Fibroblast of lung (primary cell): Measurements from ENCODE around the gene SLC25A43.

Experiments used
- EZH2 ChIP-seq: IDR thresholded peaks from 2 replicates; pipeline ENCODE4 v1.5.1; 2012; ENCODE audit warnings: low read length, control low read depth, mild to moderate bottlenecking; ENCODE audit errors: missing control alignments
- TF ChIP-seq, protein P1 (sequence below), 2 donors: IDR thresholded peaks in 1 of 2; conservative IDR thresholded peaks in 1 of 2; 1 replicate in 1 of 2; 2 replicates in 1 of 2; pipeline ENCODE4 v1.5.1; 2011 to 2012; ENCODE audit warnings: low read length in 2 of 2, control low read depth in 1 of 2, inconsistent platforms in 1 of 2, low read depth in 1 of 2, mild to moderate bottlenecking in 1 of 2

DNA sequence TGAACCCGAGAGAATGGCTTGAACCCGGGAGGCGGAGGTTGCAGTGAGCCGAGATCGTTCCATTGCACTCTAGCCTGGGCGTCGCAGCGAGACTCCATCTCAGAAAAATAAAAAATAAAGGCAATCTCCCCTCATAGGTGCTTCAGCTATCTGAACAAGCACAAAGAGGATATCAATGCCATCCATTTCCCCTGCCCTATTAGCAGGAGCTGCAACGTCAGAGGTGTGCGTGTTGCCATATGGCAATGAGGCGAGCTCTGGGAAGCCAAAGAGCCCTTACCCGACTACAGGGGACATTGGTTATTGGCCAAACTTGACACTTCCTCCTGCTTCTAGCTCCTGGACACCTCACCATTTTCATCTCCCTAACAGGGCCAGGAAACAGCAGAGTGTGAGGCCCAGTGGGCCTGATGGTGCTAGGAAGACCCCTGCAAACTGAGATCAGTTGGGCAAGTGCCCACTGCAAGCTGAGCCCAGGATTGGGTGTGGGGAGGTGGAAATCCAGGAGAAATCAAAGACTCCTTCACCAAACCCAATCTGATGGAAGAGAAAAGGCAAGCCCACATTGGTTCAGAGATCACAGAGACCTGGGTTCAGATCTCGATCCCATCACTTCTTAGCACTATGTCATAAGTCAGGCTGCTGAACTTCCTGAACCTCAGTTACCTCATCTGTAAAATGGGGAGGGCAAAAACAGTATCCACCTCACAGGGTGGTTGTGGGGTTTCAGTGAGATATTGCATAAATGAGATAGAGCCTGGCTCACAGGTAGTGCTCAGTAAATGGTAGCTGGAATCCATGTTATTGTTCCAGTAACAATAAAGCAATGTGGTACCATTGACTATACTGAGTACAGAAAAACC, 90.3 kb downstream of the SLC25A43 start:
- TF ChIP-seq, protein P1, sequence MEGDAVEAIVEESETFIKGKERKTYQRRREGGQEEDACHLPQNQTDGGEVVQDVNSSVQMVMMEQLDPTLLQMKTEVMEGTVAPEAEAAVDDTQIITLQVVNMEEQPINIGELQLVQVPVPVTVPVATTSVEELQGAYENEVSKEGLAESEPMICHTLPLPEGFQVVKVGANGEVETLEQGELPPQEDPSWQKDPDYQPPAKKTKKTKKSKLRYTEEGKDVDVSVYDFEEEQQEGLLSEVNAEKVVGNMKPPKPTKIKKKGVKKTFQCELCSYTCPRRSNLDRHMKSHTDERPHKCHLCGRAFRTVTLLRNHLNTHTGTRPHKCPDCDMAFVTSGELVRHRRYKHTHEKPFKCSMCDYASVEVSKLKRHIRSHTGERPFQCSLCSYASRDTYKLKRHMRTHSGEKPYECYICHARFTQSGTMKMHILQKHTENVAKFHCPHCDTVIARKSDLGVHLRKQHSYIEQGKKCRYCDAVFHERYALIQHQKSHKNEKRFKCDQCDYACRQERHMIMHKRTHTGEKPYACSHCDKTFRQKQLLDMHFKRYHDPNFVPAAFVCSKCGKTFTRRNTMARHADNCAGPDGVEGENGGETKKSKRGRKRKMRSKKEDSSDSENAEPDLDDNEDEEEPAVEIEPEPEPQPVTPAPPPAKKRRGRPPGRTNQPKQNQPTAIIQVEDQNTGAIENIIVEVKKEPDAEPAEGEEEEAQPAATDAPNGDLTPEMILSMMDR (conservative IDR thresholded peaks at IDR 0.05 in 1 of 2, IDR thresholded peaks at IDR 0.05 in 1 of 2; ENCODE audit: low read depth in 1 of 2, low read length in 2 of 2) = no peak
- no peak for TF ChIP-seq EZH2
